Stimulated activated CD8-positive, alpha-beta memory T cell treated with anti-CD3 and anti-CD28 coated beads, Interleukin-4, amount 100 ng/mL, for 1 hour (primary cell): ENCODE results near the gene CHML.

Experiments
- DNase-seq, 2 donors: peaks; one replicate each; pipeline ENCODE4 v3.0.0-alpha.2; 2020; ENCODE audit warnings: low read depth in 2 of 2, low spot score in 1 of 2

The CHML gene

GRCh38 chr1:241622669-241623068, 17.5 kb downstream of the CHML start:
- DNase-seq: no peak

GRCh38 chr1:241617426-241617825, 22.7 kb downstream of the CHML start:
- DNase-seq: no peak

- DNase-seq: no peak
These were observed 24.9 kb downstream of the CHML start for GRCh38 chr1:241615043-241615974.

GRCh38 chr1:241614572-241614971, 25.6 kb downstream of the CHML start:
- no peak for DNase-seq

GRCh38 chr1:241614144-241614543, 26.0 kb downstream of the CHML start:
- DNase-seq: no peak

GRCh38 chr1:241612533-241613477, 27.4 kb downstream of the CHML start:
- no peak for DNase-seq

GRCh38 chr1:241611736-241612135, 28.4 kb downstream of the CHML start:
- DNase-seq: no peak

- DNase-seq: no peak
These were observed 29.1 kb downstream of the CHML start for GRCh38 chr1:241611063-241611462.

- no peak for DNase-seq
These were observed 29.9 kb downstream of the CHML start for GRCh38 chr1:241610056-241610815.

GRCh38 chr1:241608379-241609033, 31.7 kb downstream of the CHML start:
- no peak for DNase-seq

- no peak for DNase-seq
These were observed 32.7 kb downstream of the CHML start for GRCh38 chr1:241607497-241607896.

- no peak for DNase-seq
These were observed 33.6 kb downstream of the CHML start for GRCh38 chr1:241606544-241606943.

GRCh38 chr1:241605146-241605805, 34.9 kb downstream of the CHML start:
- no peak for DNase-seq

GRCh38 chr1:241603731-241604245, 36.4 kb downstream of the CHML start:
- DNase-seq: no peak

- DNase-seq: no peak
These were observed 39.7 kb downstream of the CHML start for GRCh38 chr1:241600496-241600901.

GRCh38 chr1:241598249-241598648, 41.9 kb downstream of the CHML start:
- DNase-seq: no peak

GRCh38 chr1:241596633-241597032, 43.5 kb downstream of the CHML start:
- DNase-seq: no peak

- no peak for DNase-seq
These were observed 47.0 kb downstream of the CHML start for GRCh38 chr1:241593186-241593585.

- DNase-seq: no peak
These were observed 47.8 kb downstream of the CHML start for GRCh38 chr1:241592273-241592958.
